Osteoblast (primary cell): Measurements from ENCODE around the gene MID1. TPM values are rescaled to one million over a fixed set of nuclear protein-coding genes. Genes with fewer than 3 reads are reported as not detected.

ENCODE experiments used
- DNase-seq: peaks from one replicate; pipeline ENCODE4 v3.0.0; 2011; ENCODE audit warnings: low spot score, mixed read lengths; ENCODE audit not compliant: insufficient read length; ENCODE audit errors: missing footprints
- H2AFZ ChIP-seq: 2 replicates; pipeline ENCODE4 v1.6.0; 2011; ENCODE audit warnings: mild to moderate bottlenecking, low read length
- H3K27ac ChIP-seq: 2 replicates; pipeline ENCODE4 v1.5.1; 2011; ENCODE audit warnings: mild to moderate bottlenecking, low read depth, low read length, moderate library complexity
- H3K27me3 ChIP-seq: 2 replicates; pipeline ENCODE4 v1.6.0; 2012; ENCODE audit warnings: mild to moderate bottlenecking, control low read depth, inconsistent platforms, low read length, moderate library complexity; ENCODE audit not compliant: insufficient read depth
- H3K36me3 ChIP-seq: 2 replicates; pipeline ENCODE4 v1.5.1; 2011; ENCODE audit warnings: mild to moderate bottlenecking, low read length, control low read depth, moderate library complexity; ENCODE audit not compliant: insufficient read depth
- H3K4me1 ChIP-seq: 2 replicates; pipeline ENCODE4 v1.5.1; 2011; ENCODE audit warnings: mild to moderate bottlenecking, low read length, control low read depth, moderate library complexity; ENCODE audit not compliant: insufficient read depth
- H3K4me2 ChIP-seq: 2 replicates; pipeline ENCODE4 v1.6.0; 2011; ENCODE audit warnings: mild to moderate bottlenecking, low read length; ENCODE audit not compliant: insufficient read depth
- H3K4me3 ChIP-seq: fragments of 200-600 bp; sonication (generic); 3 replicates; pipeline ENCODE4 v1.5.1; 2012; ENCODE audit warnings: mild to moderate bottlenecking, low read length, inconsistent platforms; ENCODE audit not compliant: insufficient read depth
- H3K79me2 ChIP-seq: 2 replicates; pipeline ENCODE4 v1.6.0; 2012; ENCODE audit warnings: mild to moderate bottlenecking, low read length, control low read depth, inconsistent platforms; ENCODE audit not compliant: insufficient read depth
- H3K9me3 ChIP-seq: 2 replicates; pipeline ENCODE4 v1.5.1; 2011; ENCODE audit warnings: low read depth, low read length, control low read depth
- H4K20me1 ChIP-seq: 2 replicates; pipeline ENCODE4 v1.6.0; 2012; ENCODE audit warnings: mild to moderate bottlenecking, low read length, control low read depth; ENCODE audit not compliant: insufficient read depth
- CTCF ChIP-seq: IDR thresholded peaks from 2 replicates; pipeline ENCODE4 v1.5.1; 2011; ENCODE audit warnings: mild to moderate bottlenecking, low read depth, low read length, moderate library complexity; ENCODE audit errors: extremely low read depth
- total RNA-seq: library from RNA; depleted of rRNA; stranded (reverse); fragments of >200 nt; gene quantifications from 2 replicates; pipeline ENCODE4 v1.2.3, GENCODE V29; 2012

The MID1 gene
- total RNA-seq, 1 donor = 26.8 TPM

- Histone ChIP-seq H4K20me1 (no peaks in the 10 kb centered on the region), H3K79me2 (no peaks in the 10 kb centered on the region), H3K4me2 (no peak overlapping the region), H3K27me3 (no peaks in the 10 kb centered on the region), H3K27ac (no peak overlapping the region), H2AFZ (no peak overlapping the region), H3K4me3 (no peak overlapping the region), H3K4me1 (no peaks in the 10 kb centered on the region), H3K9me3 (no peaks in the 10 kb centered on the region), H3K36me3 (no peaks in the 10 kb centered on the region)
- TF ChIP-seq CTCF = no peak
- no peak for DNase-seq
Measured at GRCh38 chrX:10427249-10427648, 193.1 kb downstream of the MID1 start.

DNA sequence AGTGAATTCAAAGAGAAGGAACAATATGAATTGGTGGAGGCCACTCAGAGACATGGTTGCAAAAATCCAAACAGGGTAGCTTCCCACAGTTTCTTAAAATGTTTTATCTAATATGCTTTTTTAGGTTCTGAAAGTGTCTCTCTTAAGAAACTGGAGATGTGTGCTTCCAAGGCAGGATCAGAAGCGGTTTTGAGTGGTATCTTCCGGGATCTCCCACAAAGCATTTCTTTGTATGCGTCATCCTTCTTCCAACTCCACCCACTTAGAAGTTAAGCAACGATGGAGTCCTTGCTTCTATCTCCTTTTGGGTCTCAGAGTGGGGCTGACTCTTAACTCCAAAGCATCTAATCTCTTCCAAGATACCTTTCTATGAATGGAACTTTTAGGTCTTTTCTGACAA lies 196.7 kb downstream of the MID1 start:
- no peak for DNase-seq
- Histone ChIP-seq H3K27me3 (no peaks in the 10 kb centered on the region), H3K27ac (no peak overlapping the region), H2AFZ (no peak overlapping the region), H3K4me1 (no peaks in the 10 kb centered on the region), H3K4me2 (no peak overlapping the region), H3K79me2 (no peaks in the 10 kb centered on the region), H3K4me3 (no peak overlapping the region), H3K36me3 (no peaks in the 10 kb centered on the region), H4K20me1 (no peaks in the 10 kb centered on the region), H3K9me3 (no peaks in the 10 kb centered on the region)
- no peak for TF ChIP-seq CTCF

GRCh38 chrX:10420134-10420533 lies 200.3 kb downstream of the MID1 start:
- Histone ChIP-seq H3K4me3 (no peak overlapping the region), H4K20me1 (no peaks in the 10 kb centered on the region), H3K27ac (no peak overlapping the region), H3K27me3 (no peaks in the 10 kb centered on the region), H3K79me2 (no peaks in the 10 kb centered on the region), H3K4me2 (no peak overlapping the region), H3K9me3 (no peaks in the 10 kb centered on the region), H3K4me1 (peaks cover 9% of the 10 kb centered on the region), H3K36me3 (no peaks in the 10 kb centered on the region), H2AFZ (no peak overlapping the region)
- TF ChIP-seq CTCF = no peak
- DNase-seq = no peak

GRCh38 chrX:10416424-10416823 lies 204.0 kb downstream of the MID1 start:
- no peak overlapping the region for H3K4me2 ChIP-seq
- no peak overlapping the region for H2AFZ ChIP-seq
- no peaks in the 10 kb centered on the region for H3K36me3 ChIP-seq
- H3K27ac ChIP-seq = no peak overlapping the region
- H3K27me3 ChIP-seq = no peaks in the 10 kb centered on the region
- no peak overlapping the region for H3K4me3 ChIP-seq
- H3K9me3 ChIP-seq = no peaks in the 10 kb centered on the region
- H4K20me1 ChIP-seq = no peaks in the 10 kb centered on the region
- TF ChIP-seq CTCF = no peak
- H3K4me1 ChIP-seq = peaks cover 18% of the 10 kb centered on the region
- no peaks in the 10 kb centered on the region for H3K79me2 ChIP-seq
- DNase-seq = no peak
